ENCODE results near the gene GCA. TPM values are rescaled to one million over a fixed set of nuclear protein-coding genes. Genes with fewer than 3 reads are reported as not detected.

GCA gene
- total and polyA plus RNA-seq, 2 of the 4 experiments (the other 2 are of a cell fraction) = 2.2 to 3.6 TPM

DNA sequence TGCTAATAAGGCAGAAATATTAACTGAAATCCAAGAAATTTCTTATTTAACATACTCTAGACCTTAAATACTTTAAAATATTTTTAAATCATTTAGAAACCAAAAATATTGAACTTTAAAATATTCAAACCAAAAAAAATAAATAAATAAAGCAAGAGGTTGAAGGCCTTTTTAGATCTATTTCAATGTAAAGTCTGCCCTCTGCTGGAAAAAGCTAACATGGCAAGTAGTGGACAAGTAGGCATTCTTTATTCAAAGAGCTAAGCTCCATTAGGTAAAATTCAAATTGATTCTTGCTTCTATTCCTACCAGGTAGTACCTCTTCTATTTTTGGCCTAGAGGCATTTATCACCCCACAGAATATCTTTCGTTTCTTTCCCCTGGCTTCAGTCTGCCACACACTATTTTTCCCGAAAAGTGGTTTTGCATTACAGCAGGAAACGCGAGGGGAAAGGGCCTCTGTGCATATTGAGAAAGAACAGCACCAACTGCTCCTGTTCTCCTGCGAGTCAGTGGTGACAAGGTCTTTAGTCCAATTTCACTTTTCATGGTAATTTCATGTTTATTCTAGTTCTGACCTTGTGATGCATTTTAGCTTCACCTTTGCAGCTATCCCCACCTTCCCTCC, 45.9 kb upstream of the GCA start (continued):
- no peak for TF ChIP-seq CEBPB (IDR thresholded peaks at IDR 0.05; ENCODE audit: low read depth, low read length)

- Histone ChIP-seq H3K23ac (ENCODE audit: low read depth, low read length) (no peak overlapping the region), H3K4me3 (ENCODE audit: insufficient read depth, low read depth, low read length) (no peak overlapping the region), H3K9me3 (ENCODE audit: control insufficient read depth, insufficient read depth, low read length) (no peaks in the 10 kb centered on the region), H2BK120ac (ENCODE audit: low read depth, low read length) (no peak overlapping the region), H3K14ac (replicated peaks; ENCODE audit: low read depth, low read length) (no peak overlapping the region), H3K4ac (ENCODE audit: low read depth, low read length) (no peak overlapping the region), H4K8ac (ENCODE audit: low read depth in 2 of 2, low read length in 2 of 2) (no peak overlapping the region), H3K4me2 (ENCODE audit: low read depth, low read length) (no peak overlapping the region), H3K18ac (ENCODE audit: low read depth, low read length) (no peak overlapping the region), H2AK5ac (ENCODE audit: low read depth, low read length) (no peak overlapping the region), H4K91ac (ENCODE audit: insufficient read depth, low read depth, low read length) (no peak overlapping the region), H3K9me1 (ENCODE audit: insufficient read depth, low read length) (no peaks in the 10 kb centered on the region), H3K36me3 (ENCODE audit: control insufficient read depth, insufficient read depth, low read length) (no peaks in the 10 kb centered on the region), H2BK15ac (ENCODE audit: low read depth, low read length) (no peak overlapping the region), H2BK20ac (ENCODE audit: low read depth, low read length) (no peak overlapping the region; the same call in 1 of the 2 replicates), H3K4me1 (ENCODE audit: control insufficient read depth, insufficient read depth, low read length) (no peaks in the 10 kb centered on the region), H2AK9ac (replicated peaks; ENCODE audit: low read depth, low read length, poor library complexity) (no peak overlapping the region), H2AFZ (replicated peaks; ENCODE audit: low read length, poor library complexity) (no peak overlapping the region), H3K9ac (ENCODE audit: low read depth, low read length) (no peak overlapping the region), H3K79me1 (ENCODE audit: low read depth in 1 of 2, low read length in 2 of 2) (no peaks in the 10 kb centered on the region), H4K20me1 (ENCODE audit: insufficient read depth, low read length) (no peaks in the 10 kb centered on the region), H3K27me3 (ENCODE audit: control insufficient read depth, insufficient read depth, low read length) (no peaks in the 10 kb centered on the region), H4K5ac (ENCODE audit: low read depth, low read length) (no peak overlapping the region), H2BK5ac (ENCODE audit: low read depth, low read length, poor library complexity, severe bottlenecking) (no peak overlapping the region), H3K27ac (ENCODE audit: insufficient read depth, low read length) (no peak overlapping the region), H3K56ac (ENCODE audit: extremely low read depth, insufficient read depth, low read length) (no peak overlapping the region)
- CTCF ChIA-PET = interaction anchor here (0.6 to 1.9 kb wide), 15 partner anchors 8 to 231 kb away, joined by 3 to 25 read pairs (median 4); partner anchors contain the start of gene FAP
- dilution Hi-C loops (cut with HindIII; ENCODE audit: low sequenced_read_pairs, unreplicated experiment) = no loop called here
- BruUV-seq (replicated peaks) = no TSS peak
- WGBS, 2 experiments (ENCODE audit: extremely low coverage in 2 of 2, insufficient read length in 1 of 2) = 100% methylated on average over 1 of the region's 9 CpGs; no CpG with 5 or more reads in 1 of the 2 experiments
- ATAC-seq (ENCODE audit: low read depth) (no peak), DNase-seq (no peak)
- intact Hi-C loops (cut with micrococcal nuclease) = loop anchor here (1.0 to 5.0 kb wide), 3 partner anchors 78 to 227 kb away; partner anchors contain the start of gene DPP4
- in situ Hi-C loops (cut with MboI; ENCODE audit: low sequenced_read_pairs) = loop anchor here (5.0 kb wide), 2 partner anchors 82 to 147 kb away; partner anchors contain the start of gene GCG
- POLR2A ChIA-PET (ENCODE audit: unreplicated experiment) = no interaction called here
- TF ChIP-seq MAFK (IDR thresholded peaks at IDR 0.05; ENCODE audit: low read depth, low read length) = no peak
- TF ChIP-seq RAD21 (IDR thresholded peaks at IDR 0.05; ENCODE audit: low read length) = no peak
- no peak for TF ChIP-seq ELK1 (IDR thresholded peaks at IDR 0.05; ENCODE audit: borderline replicate concordance, low read depth, low read length)
- no peak for TF ChIP-seq RCOR1 (IDR thresholded peaks at IDR 0.05; ENCODE audit: insufficient replicate concordance, low read length)
- TF ChIP-seq, protein P1, sequence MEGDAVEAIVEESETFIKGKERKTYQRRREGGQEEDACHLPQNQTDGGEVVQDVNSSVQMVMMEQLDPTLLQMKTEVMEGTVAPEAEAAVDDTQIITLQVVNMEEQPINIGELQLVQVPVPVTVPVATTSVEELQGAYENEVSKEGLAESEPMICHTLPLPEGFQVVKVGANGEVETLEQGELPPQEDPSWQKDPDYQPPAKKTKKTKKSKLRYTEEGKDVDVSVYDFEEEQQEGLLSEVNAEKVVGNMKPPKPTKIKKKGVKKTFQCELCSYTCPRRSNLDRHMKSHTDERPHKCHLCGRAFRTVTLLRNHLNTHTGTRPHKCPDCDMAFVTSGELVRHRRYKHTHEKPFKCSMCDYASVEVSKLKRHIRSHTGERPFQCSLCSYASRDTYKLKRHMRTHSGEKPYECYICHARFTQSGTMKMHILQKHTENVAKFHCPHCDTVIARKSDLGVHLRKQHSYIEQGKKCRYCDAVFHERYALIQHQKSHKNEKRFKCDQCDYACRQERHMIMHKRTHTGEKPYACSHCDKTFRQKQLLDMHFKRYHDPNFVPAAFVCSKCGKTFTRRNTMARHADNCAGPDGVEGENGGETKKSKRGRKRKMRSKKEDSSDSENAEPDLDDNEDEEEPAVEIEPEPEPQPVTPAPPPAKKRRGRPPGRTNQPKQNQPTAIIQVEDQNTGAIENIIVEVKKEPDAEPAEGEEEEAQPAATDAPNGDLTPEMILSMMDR (conservative IDR thresholded peaks at IDR 0.05; ENCODE audit: low read depth, low read length) = no peak
- TF ChIP-seq RFX5 (IDR thresholded peaks at IDR 0.05; ENCODE audit: low read depth, low read length) = no peak
- no peak for TF ChIP-seq SMC3 (IDR thresholded peaks at IDR 0.05; ENCODE audit: low read depth, low read length)
- no peak for TF ChIP-seq USF2 (IDR thresholded peaks at IDR 0.05; ENCODE audit: low read depth, low read length)
- TF ChIP-seq CEBPB (IDR thresholded peaks at IDR 0.05; ENCODE audit: low read depth, low read length) = no peak
- no peak for TF ChIP-seq NFE2L2 (IDR thresholded peaks at IDR 0.05; ENCODE audit: low read depth, low read length)
- no peak for TF ChIP-seq FOS (IDR thresholded peaks at IDR 0.05; ENCODE audit: low read depth, low read length)
Measured at GRCh38 chr2:162298669-162299335, 45.1 kb upstream of the GCA start.

Data from IMR-90 (cell line).